Measurements from ENCODE around the gene PLA2G1B.

PLA2G1B gene

GRCh38 chr12:120314220-120314619, 13.4 kb downstream of the PLA2G1B start:
- no peaks in the 10 kb centered on the region for H3K9me2 ChIP-seq (replicated peaks; ENCODE audit: insufficient read depth, low read length)
- H4K20me1 ChIP-seq (ENCODE audit: insufficient read depth, low read length): no peaks in the 10 kb centered on the region
- H3K79me2 ChIP-seq (ENCODE audit: low read length): no peaks in the 10 kb centered on the region
- H2AFZ ChIP-seq (ENCODE audit: low read length): no peak overlapping the region
- no peaks in the 10 kb centered on the region for H3F3A ChIP-seq (ENCODE audit: insufficient read depth, low read length)
- peak; percentile 13; the same call in 1 of the 2 replicates for TF ChIP-seq CTCF (IDR thresholded peaks at IDR 0.05; ENCODE audit: low read length)
- TF ChIP-seq EZH2 (optimal IDR thresholded peaks at IDR 0.05; ENCODE audit: low read depth, low read length): no peak
- no peak overlapping the region for H3K27ac ChIP-seq (ENCODE audit: low read length)
- H3K36me3 ChIP-seq (replicated peaks; ENCODE audit: insufficient read depth, low read length): no peaks in the 10 kb centered on the region
- H3K9ac ChIP-seq (ENCODE audit: low read length): no peak overlapping the region
- DNase-seq: peak; percentile 8
- H3K9me3 ChIP-seq (replicated peaks; ENCODE audit: insufficient read depth, low read length): no peaks in the 10 kb centered on the region
- H3K4me3 ChIP-seq (ENCODE audit: low read length): no peak overlapping the region
- no peaks in the 10 kb centered on the region for H3K27me3 ChIP-seq (replicated peaks; ENCODE audit: insufficient read depth, low read length)
- no peaks in the 10 kb centered on the region for H3K4me1 ChIP-seq (ENCODE audit: low read length)
- H3K4me2 ChIP-seq (ENCODE audit: low read depth, low read length): no peak overlapping the region

- H3K4me1 ChIP-seq (ENCODE audit: low read length): no peaks in the 10 kb centered on the region
- H3K79me2 ChIP-seq (ENCODE audit: low read length): no peaks in the 10 kb centered on the region
- no peaks in the 10 kb centered on the region for H3K9me3 ChIP-seq (replicated peaks; ENCODE audit: insufficient read depth, low read length)
- H3F3A ChIP-seq (ENCODE audit: insufficient read depth, low read length): no peaks in the 10 kb centered on the region
- DNase-seq: peak; percentile 86
- H3K27me3 ChIP-seq (replicated peaks; ENCODE audit: insufficient read depth, low read length): no peaks in the 10 kb centered on the region
- H3K4me3 ChIP-seq (ENCODE audit: low read length): peak within 1 kb of the TSS; percentile 77
- TF ChIP-seq CTCF (IDR thresholded peaks at IDR 0.05; ENCODE audit: low read length): peak; percentile 51
- TF ChIP-seq EZH2phosphoT487 (IDR thresholded peaks at IDR 0.05; ENCODE audit: low read length): no peak
- peak within 1 kb of the TSS; percentile 77 for H3K4me2 ChIP-seq (ENCODE audit: low read depth, low read length)
- no peaks in the 10 kb centered on the region for H3K9me2 ChIP-seq (replicated peaks; ENCODE audit: insufficient read depth, low read length)
- peak within 1 kb of the TSS; percentile 86 for H2AFZ ChIP-seq (ENCODE audit: low read length)
- H3K27ac ChIP-seq (ENCODE audit: low read length): no peak within 1 kb of the TSS
- no peaks in the 10 kb centered on the region for H4K20me1 ChIP-seq (ENCODE audit: insufficient read depth, low read length)
- no peaks in the 10 kb centered on the region for H3K36me3 ChIP-seq (replicated peaks; ENCODE audit: insufficient read depth, low read length)
- peak within 1 kb of the TSS; percentile 66 for H3K9ac ChIP-seq (ENCODE audit: low read length)
Measured at GRCh38 chr12:120301962-120302815, 25.4 kb downstream of the PLA2G1B start, which contains the start of gene SIRT4. TSS of gene SIRT4 (plus strand) at chr12:120302321. CDS start at chr12:120303562, 1,241 bp downstream.

GRCh38 chr12:120292661-120293531, 34.7 kb downstream of the PLA2G1B start, which contains the start of gene RNU4-1:
TSS of gene RNU4-1 (minus strand) at chr12:120293237.
- Histone ChIP-seq H3K9me3 (replicated peaks; ENCODE audit: insufficient read depth, low read length) (no peaks in the 10 kb centered on the region), H3K4me3 (ENCODE audit: low read length) (peak within 1 kb of the TSS; percentile 59), H3K36me3 (replicated peaks; ENCODE audit: insufficient read depth, low read length) (no peaks in the 10 kb centered on the region), H3K79me2 (ENCODE audit: low read length) (no peaks in the 10 kb centered on the region), H3F3A (ENCODE audit: insufficient read depth, low read length) (peaks cover 19% of the 10 kb centered on the region; the same call in 1 of the 2 replicates), H3K27ac (ENCODE audit: low read length) (peak within 1 kb of the TSS; percentile 97), H3K9ac (ENCODE audit: low read length) (peak within 1 kb of the TSS; percentile 96), H3K4me2 (ENCODE audit: low read depth, low read length) (peak within 1 kb of the TSS; percentile 92), H3K27me3 (replicated peaks; ENCODE audit: insufficient read depth, low read length) (no peaks in the 10 kb centered on the region), H3K9me2 (replicated peaks; ENCODE audit: insufficient read depth, low read length) (no peaks in the 10 kb centered on the region), H4K20me1 (ENCODE audit: insufficient read depth, low read length) (no peaks in the 10 kb centered on the region), H3K4me1 (ENCODE audit: low read length) (no peaks in the 10 kb centered on the region), H2AFZ (ENCODE audit: low read length) (peak within 1 kb of the TSS; percentile 65; the same call in 1 of the 2 replicates)
- peak; percentile 83 for DNase-seq
- no peak for TF ChIP-seq EZH2 (optimal IDR thresholded peaks at IDR 0.05; ENCODE audit: low read depth, low read length)
- TF ChIP-seq CTCF (IDR thresholded peaks at IDR 0.05; ENCODE audit: low read length): no peak
- no peak for TF ChIP-seq EZH2phosphoT487 (IDR thresholded peaks at IDR 0.05; ENCODE audit: low read length)
